Measurements from ENCODE around the gene RFTN2. TPM values are rescaled to one million over a fixed set of nuclear protein-coding genes. Genes with fewer than 3 reads are reported as not detected.
A peak's percentile ranks its signal among the peaks of the same experiment; 100 is the strongest.

The RFTN2 gene
- total RNA-seq, 1 experiment from 2014 or later, result not detected

DNA sequence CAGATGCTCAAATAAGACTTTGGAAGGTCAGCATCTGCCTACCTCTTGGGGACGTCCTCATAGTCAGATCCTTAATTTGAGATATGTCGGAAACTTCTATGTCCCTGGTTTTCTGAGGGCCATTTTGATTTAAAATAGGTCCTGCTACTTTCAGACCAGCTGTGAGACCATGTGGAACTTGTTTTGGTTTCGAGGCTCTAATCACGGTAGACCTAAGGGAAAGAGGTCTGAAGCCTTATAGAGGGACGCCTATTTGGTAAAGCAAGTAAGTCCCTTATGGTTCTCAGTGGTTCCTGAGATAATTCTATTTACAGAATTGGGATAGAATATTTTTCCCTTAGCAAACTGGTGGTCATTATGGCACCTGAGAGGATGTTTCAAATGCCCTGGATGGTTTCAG lies 75.1 kb downstream of the RFTN2 start:
- BruUV-seq (replicated peaks), result no TSS peak
- H3K36me3 ChIP-seq (ENCODE audit: control insufficient read depth, insufficient read depth, low read length), result no peaks in the 10 kb centered on the region
- in situ Hi-C loops (cut with HindIII; ENCODE audit: low pct_unique_long_range_greater_than_20kb, low sequenced_read_pairs), result no loop called here
- intact Hi-C loops (cut with micrococcal nuclease; ENCODE audit: unreplicated experiment), result no loop called here
- ChIA-PET POLR2A (no interaction called here), CTCF (no interaction called here)
- DNase-seq (ENCODE audit: low read depth, low spot score) (no peak), ATAC-seq (no peak)
- no peaks in the 10 kb centered on the region for H3K4me1 ChIP-seq (ENCODE audit: control insufficient read depth, insufficient read depth, low read length)
- peaks cover 2% of the 10 kb centered on the region; the same call in 1 of the 2 replicates for H3K27me3 ChIP-seq (ENCODE audit: control insufficient read depth, insufficient read depth, low read length)
- TF ChIP-seq SIN3A (IDR thresholded peaks at IDR 0.05; ENCODE audit: borderline replicate concordance, insufficient read depth, low read depth, low read length) (no peak), REST (IDR thresholded peaks at IDR 0.05; ENCODE audit: insufficient read depth in 1 of 2, low read depth in 2 of 2, low read length in 1 of 2) (no peak), TCF7L2 (IDR thresholded peaks at IDR 0.05; ENCODE audit: low read depth, low read length) (no peak), POLR2AphosphoS5 (IDR thresholded peaks at IDR 0.05; ENCODE audit: low read depth, low read length) (no peak)
- TF ChIP-seq, protein P1, sequence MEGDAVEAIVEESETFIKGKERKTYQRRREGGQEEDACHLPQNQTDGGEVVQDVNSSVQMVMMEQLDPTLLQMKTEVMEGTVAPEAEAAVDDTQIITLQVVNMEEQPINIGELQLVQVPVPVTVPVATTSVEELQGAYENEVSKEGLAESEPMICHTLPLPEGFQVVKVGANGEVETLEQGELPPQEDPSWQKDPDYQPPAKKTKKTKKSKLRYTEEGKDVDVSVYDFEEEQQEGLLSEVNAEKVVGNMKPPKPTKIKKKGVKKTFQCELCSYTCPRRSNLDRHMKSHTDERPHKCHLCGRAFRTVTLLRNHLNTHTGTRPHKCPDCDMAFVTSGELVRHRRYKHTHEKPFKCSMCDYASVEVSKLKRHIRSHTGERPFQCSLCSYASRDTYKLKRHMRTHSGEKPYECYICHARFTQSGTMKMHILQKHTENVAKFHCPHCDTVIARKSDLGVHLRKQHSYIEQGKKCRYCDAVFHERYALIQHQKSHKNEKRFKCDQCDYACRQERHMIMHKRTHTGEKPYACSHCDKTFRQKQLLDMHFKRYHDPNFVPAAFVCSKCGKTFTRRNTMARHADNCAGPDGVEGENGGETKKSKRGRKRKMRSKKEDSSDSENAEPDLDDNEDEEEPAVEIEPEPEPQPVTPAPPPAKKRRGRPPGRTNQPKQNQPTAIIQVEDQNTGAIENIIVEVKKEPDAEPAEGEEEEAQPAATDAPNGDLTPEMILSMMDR (IDR thresholded peaks at IDR 0.05), result no peak
- H3K4me3 ChIP-seq (ENCODE audit: low read depth in 2 of 2, low read length in 2 of 2), result no peak overlapping the region
- H3K27ac ChIP-seq (ENCODE audit: low read length), result no peak overlapping the region
- H3K9me3 ChIP-seq (ENCODE audit: control insufficient read depth, insufficient read depth, low read depth, low read length), result no peaks in the 10 kb centered on the region

GRCh38 chr2:197599285-197599965 lies 76.0 kb downstream of the RFTN2 start:
- intact Hi-C loops (cut with micrococcal nuclease; ENCODE audit: unreplicated experiment) (loop anchor here (10.0 kb wide), 1 partner anchor 175 kb away; no protein-coding TSS in a partner anchor), in situ Hi-C loops (cut with HindIII; ENCODE audit: low pct_unique_long_range_greater_than_20kb, low sequenced_read_pairs) (no loop called here)
- TF ChIP-seq REST (IDR thresholded peaks at IDR 0.05; ENCODE audit: insufficient read depth in 1 of 2, low read depth in 2 of 2, low read length in 1 of 2) (no peak), TCF7L2 (IDR thresholded peaks at IDR 0.05; ENCODE audit: low read depth, low read length) (no peak), SIN3A (IDR thresholded peaks at IDR 0.05; ENCODE audit: borderline replicate concordance, insufficient read depth, low read depth, low read length) (no peak)
- TF ChIP-seq, protein P1 (IDR thresholded peaks at IDR 0.05), result peak; percentile 56
- Histone ChIP-seq H3K9me3 (ENCODE audit: control insufficient read depth, insufficient read depth, low read depth, low read length) (no peaks in the 10 kb centered on the region), H3K36me3 (ENCODE audit: control insufficient read depth, insufficient read depth, low read length) (no peaks in the 10 kb centered on the region), H3K4me1 (ENCODE audit: control insufficient read depth, insufficient read depth, low read length) (no peaks in the 10 kb centered on the region), H3K4me3 (ENCODE audit: low read depth in 2 of 2, low read length in 2 of 2) (no peak overlapping the region), H3K27me3 (ENCODE audit: control insufficient read depth, insufficient read depth, low read length) (peaks cover 4% of the 10 kb centered on the region; the same call in 1 of the 2 replicates), H3K27ac (ENCODE audit: low read length) (no peak overlapping the region)
- ATAC-seq (peak; percentile 86), DNase-seq (ENCODE audit: low read depth, low spot score) (no peak)
- ChIA-PET CTCF (no interaction called here), POLR2A (no interaction called here)
- BruUV-seq (replicated peaks), result no TSS peak
